Gastroesophageal sphincter (tissue), 4 donors: Measurements from ENCODE around the gene IQCM. TPM values are rescaled to one million over a fixed set of nuclear protein-coding genes. Genes with fewer than 3 reads are reported as not detected.

Experiments
- ATAC-seq: fragments of 150-250 bp; one replicate; pipeline ENCODE4 v1.9.1; 2016; ENCODE audit warnings: mild to moderate bottlenecking, moderate library complexity
- H3K27ac ChIP-seq, 4 donors: fragments of 200-600 bp; sonication (generic) in 3 of 4; 1 replicate in 3 of 4; 2 replicates in 1 of 4; pipeline ENCODE4 v1.5.1; 2016 to 2019
- H3K27me3 ChIP-seq: fragments of 200-600 bp; sonication (generic); one replicate; pipeline ENCODE4 v1.5.1; 2019
- H3K36me3 ChIP-seq, 2 donors: fragments of 200-600 bp; sonication (generic); one replicate each; pipeline ENCODE4 v1.5.1; 2019; ENCODE audit warnings: control low read depth in 1 of 2
- H3K4me1 ChIP-seq, 3 donors: fragments of 200-600 bp; sonication (generic); 1 replicate in 2 of 3; 2 replicates in 1 of 3; pipeline ENCODE4 v1.5.1; 2016 to 2019; ENCODE audit warnings: control low read depth in 2 of 3
- H3K4me3 ChIP-seq, 2 donors: fragments of 200-600 bp; sonication (generic); one replicate each; pipeline ENCODE4 v1.5.1; 2019; ENCODE audit warnings: mild to moderate bottlenecking in 1 of 2, moderate library complexity in 1 of 2
- H3K9me3 ChIP-seq, 3 donors: fragments of 200-600 bp; sonication (generic); one replicate each; pipeline ENCODE4 v1.5.1; 2017 to 2019; ENCODE audit warnings: control low read depth in 2 of 3
- CTCF ChIP-seq, 4 experiments: fragments of 200-600 bp in 2 of 4; fragments of 450-650 bp in 2 of 4; sonication (generic) in 1 of 4; IDR thresholded peaks; one replicate each; pipeline ENCODE4 v1.5.1; 2017 to 2019; ENCODE audit warnings: antibody characterized with exemption in 4 of 4, mild to moderate bottlenecking in 2 of 4, moderate library complexity in 2 of 4
- EP300 ChIP-seq: sonication (generic); formaldehyde crosslinking; IDR thresholded peaks from one replicate; pipeline ENCODE4 v1.6.1; 2017; ENCODE audit warnings: antibody characterized with exemption, mild to moderate bottlenecking
- POLR2A ChIP-seq, 2 donors: fragments of 450-650 bp; IDR thresholded peaks; one replicate each; pipeline ENCODE4 v1.6.1; 2017; ENCODE audit warnings: antibody characterized with exemption in 2 of 2, mild to moderate bottlenecking in 2 of 2, moderate library complexity in 1 of 2
- POLR2AphosphoS5 ChIP-seq: sonication (generic); formaldehyde crosslinking; IDR thresholded peaks from one replicate; pipeline ENCODE4 v1.6.1; 2017; ENCODE audit warnings: antibody characterized with exemption
- WGBS, 2 donors: methylation state at CpG; one replicate each; pipeline ENCODE4 v1.1.5; 2018; ENCODE audit warnings: low coverage in 1 of 2; 5-methylcytosine and 5-hydroxymethylcytosine counted together
- total RNA-seq, 4 donors: library from RNA; depleted of rRNA; stranded (reverse); fragments of >200 nt; gene quantifications; one replicate each; pipeline ENCODE4 v1.1.0, GENCODE V29; 2016

The IQCM gene
- total RNA-seq, 4 donors from 2014 or later = not detected

GRCh38 chr4:149523039-149523438 lies 292.6 kb downstream of the IQCM start:
- H3K9me3 ChIP-seq = no peaks in the 10 kb centered on the region
- no peaks in the 10 kb centered on the region for H3K27me3 ChIP-seq
- TF ChIP-seq EP300 = no peak
- TF ChIP-seq CTCF (IDR thresholded peaks at IDR 0.05) = no peak
- no peak for TF ChIP-seq POLR2AphosphoS5
- TF ChIP-seq POLR2A (IDR thresholded peaks at IDR 0.05) = no peak
- H3K4me1 ChIP-seq = peaks cover 0 to 9% (median 0%) of the 10 kb centered on the region in 3 donors
- 85 to 88% methylated on average over 2 of the region's 2 CpGs for WGBS, 2 donors
- H3K27ac ChIP-seq = no peak overlapping the region
- H3K4me3 ChIP-seq = no peak overlapping the region
- no peaks in the 10 kb centered on the region for H3K36me3 ChIP-seq
- ATAC-seq = no peak

- Histone ChIP-seq H3K4me3 (no peak overlapping the region), H3K27ac (no peak overlapping the region), H3K4me1 (peaks cover 0 to 9% (median 0%) of the 10 kb centered on the region in 3 donors), H3K27me3 (no peaks in the 10 kb centered on the region), H3K9me3 (no peaks in the 10 kb centered on the region), H3K36me3 (no peaks in the 10 kb centered on the region)
- ATAC-seq = no peak
- TF ChIP-seq CTCF (IDR thresholded peaks at IDR 0.05) (no peak), POLR2A (IDR thresholded peaks at IDR 0.05) (no peak), POLR2AphosphoS5 (no peak)
- 20 to 37% methylated on average over 2 to 3 of the region's 3 CpGs for WGBS, 2 donors
Measured at GRCh38 chr4:149521611-149522425, 293.8 kb downstream of the IQCM start.

GRCh38 chr4:149518471-149518870 lies 297.2 kb downstream of the IQCM start:
- Histone ChIP-seq H3K27ac (no peak overlapping the region), H3K36me3 (no peaks in the 10 kb centered on the region), H3K9me3 (no peaks in the 10 kb centered on the region), H3K27me3 (no peaks in the 10 kb centered on the region), H3K4me1 (peaks cover 0 to 11% (median 0%) of the 10 kb centered on the region in 3 donors), H3K4me3 (no peak overlapping the region)
- ATAC-seq = no peak
- TF ChIP-seq POLR2AphosphoS5 (no peak), CTCF (IDR thresholded peaks at IDR 0.05) (no peak), POLR2A (IDR thresholded peaks at IDR 0.05) (no peak), EP300 (no peak)

DNA sequence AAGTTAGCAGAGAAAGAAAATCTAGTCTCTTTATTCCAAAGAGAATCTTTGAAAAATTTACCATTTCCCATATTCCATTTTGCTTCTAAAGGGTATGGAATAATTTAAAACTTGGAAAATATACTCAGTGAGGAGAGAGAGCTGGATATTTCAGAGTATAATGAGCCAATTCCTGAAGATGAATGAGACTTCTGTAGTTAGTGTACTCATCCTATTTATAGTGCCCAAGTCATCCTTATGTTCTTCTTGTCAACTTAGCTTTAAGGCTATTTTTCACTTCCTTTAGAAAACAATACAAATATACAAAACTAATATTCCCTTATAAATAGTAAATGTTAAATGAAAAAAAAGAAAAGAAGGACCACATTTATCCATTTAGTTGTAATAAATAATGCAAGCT lies 302.6 kb downstream of the IQCM start:
- Histone ChIP-seq H3K4me1 (peaks cover 0 to 10% (median 0%) of the 10 kb centered on the region in 3 donors), H3K36me3 (no peaks in the 10 kb centered on the region), H3K4me3 (no peak overlapping the region), H3K27ac (no peak overlapping the region), H3K9me3 (no peaks in the 10 kb centered on the region), H3K27me3 (no peaks in the 10 kb centered on the region)
- ATAC-seq = no peak
- TF ChIP-seq POLR2A (IDR thresholded peaks at IDR 0.05) (no peak), CTCF (IDR thresholded peaks at IDR 0.05) (no peak), POLR2AphosphoS5 (no peak), EP300 (no peak)

GRCh38 chr4:149512501-149512900 lies 303.1 kb downstream of the IQCM start:
- TF ChIP-seq POLR2A (IDR thresholded peaks at IDR 0.05) (no peak), POLR2AphosphoS5 (no peak), EP300 (no peak), CTCF (IDR thresholded peaks at IDR 0.05) (no peak)
- Histone ChIP-seq H3K27me3 (no peaks in the 10 kb centered on the region), H3K4me1 (peaks cover 0 to 10% (median 0%) of the 10 kb centered on the region in 3 donors), H3K27ac (no peak overlapping the region), H3K36me3 (no peaks in the 10 kb centered on the region), H3K4me3 (no peak overlapping the region), H3K9me3 (no peaks in the 10 kb centered on the region)
- no peak for ATAC-seq
- 26 to 42% methylated on average over 1 of the region's 1 CpG for WGBS, 2 donors
